SKM-1 (cell line): ENCODE data around the gene ZNF622.

Experiments used
- DNase-seq: peaks from one replicate; lab custom pipeline; 2025; ENCODE audit not compliant: unreplicated experiment; lab: John Stamatoyannopoulos, UW

The ZNF622 gene

GRCh38 chr5:16465544-16466432, at the start of gene ZNF622:
ZNF622 (minus strand) TSS chr5:16465800; CDS start chr5:16465665, 135 bp downstream.
- peak; percentile 80 for DNase-seq

DNA sequence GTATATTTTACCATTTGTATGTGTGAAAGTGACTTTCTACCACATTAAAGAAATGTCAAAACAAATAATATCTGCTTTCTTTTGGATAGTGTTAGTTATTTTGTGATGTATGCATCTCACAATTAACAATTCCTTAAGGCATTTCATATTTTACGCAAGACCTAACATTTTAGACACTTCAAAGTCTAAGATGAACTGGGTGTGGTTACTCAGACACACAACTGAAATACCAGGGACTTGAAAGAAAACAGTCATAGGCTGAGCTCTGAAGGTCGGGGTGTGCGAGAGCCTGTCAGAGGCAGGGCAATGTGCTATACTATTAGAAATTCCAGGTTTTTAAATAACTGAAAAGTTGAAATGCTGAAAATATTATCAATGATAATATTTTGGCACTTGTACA, 44.5 kb upstream of the ZNF622 start:
- DNase-seq: no peak

- peak; percentile 47 for DNase-seq
Measured at GRCh38 chr5:16508730-16509531, 43.3 kb upstream of the ZNF622 start.

DNA sequence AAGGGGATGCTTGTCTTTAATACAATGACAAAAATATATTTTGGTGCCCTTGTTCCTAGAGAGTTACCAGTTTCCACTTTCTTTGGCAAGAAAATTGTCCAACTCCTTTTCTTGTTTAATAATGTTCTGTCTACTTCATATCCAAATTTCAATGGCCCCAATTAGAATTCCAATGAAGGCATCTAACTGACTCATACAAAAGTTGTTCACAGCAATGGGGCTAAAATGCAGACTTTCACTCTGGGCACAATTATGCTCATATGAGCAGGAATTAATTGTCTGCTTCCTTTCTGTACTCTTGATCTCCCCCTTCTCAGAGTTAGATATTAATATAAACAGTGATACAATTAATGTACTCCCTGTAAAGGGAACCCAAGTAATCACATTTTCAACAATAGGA, 42.1 kb upstream of the ZNF622 start:
- no peak for DNase-seq

GRCh38 chr5:16505904-16506303, 40.3 kb upstream of the ZNF622 start:
- DNase-seq: no peak

- DNase-seq: no peak
Measured at GRCh38 chr5:16505140-16505891, 39.7 kb upstream of the ZNF622 start.

DNA sequence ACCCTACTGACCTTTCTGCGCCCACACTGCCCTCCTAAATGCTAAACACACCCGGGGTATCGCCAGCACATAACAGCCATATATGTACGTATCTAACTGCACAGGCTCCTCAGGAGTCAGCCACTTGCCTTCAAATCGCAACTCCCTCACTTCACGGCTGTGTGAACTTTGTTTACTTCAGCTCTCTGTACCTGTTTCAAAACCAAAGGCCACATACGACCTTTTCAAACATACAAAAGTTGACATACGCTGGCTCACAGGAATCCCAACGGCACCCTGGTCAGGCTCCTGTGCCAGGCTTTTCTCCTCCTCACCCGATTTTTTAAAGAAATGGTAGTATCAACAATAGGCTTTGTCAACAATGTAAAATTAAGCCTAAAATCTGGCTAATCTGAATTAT, 39.0 kb upstream of the ZNF622 start:
- DNase-seq: no peak

DNA sequence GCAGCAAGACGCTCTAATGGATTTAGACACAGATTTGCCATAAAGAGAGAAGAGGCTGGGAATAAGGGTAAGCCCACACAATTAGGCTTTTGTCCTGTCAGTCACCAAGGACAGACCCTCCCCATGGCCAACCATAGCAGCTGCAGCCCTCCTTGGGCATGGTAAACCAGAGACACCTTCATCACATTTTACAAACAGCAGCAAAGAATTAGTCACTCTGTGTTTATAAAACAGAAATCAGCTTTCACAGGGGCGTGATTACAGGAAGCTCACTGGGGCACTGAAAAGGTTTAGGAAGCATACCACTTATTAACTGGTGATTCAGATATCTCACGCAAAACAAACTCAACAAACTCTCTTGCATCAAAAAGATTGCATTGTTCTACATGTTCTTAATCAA, 37.3 kb upstream of the ZNF622 start:
- no peak for DNase-seq

- no peak for DNase-seq
Measured at GRCh38 chr5:16500024-16500423, 34.4 kb upstream of the ZNF622 start.

DNA sequence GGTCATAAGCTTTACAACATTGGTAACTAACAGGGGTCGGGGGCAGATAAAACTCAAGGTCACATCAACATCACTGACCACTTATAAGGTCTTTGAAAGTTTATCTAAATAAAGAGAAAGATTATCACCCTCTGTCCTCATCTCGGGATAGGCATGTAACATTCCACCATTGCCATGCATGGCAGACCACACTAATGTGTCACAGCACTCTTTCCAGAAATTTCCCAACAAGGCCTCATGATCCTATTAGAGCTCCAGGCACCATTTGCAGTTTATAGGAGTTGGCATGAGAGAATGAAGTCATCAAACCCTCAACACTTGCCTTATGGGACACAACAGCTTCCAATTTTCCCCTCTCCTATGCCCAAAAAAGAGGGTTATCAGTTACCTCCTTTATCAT, 31.9 kb upstream of the ZNF622 start:
- DNase-seq: no peak

DNA sequence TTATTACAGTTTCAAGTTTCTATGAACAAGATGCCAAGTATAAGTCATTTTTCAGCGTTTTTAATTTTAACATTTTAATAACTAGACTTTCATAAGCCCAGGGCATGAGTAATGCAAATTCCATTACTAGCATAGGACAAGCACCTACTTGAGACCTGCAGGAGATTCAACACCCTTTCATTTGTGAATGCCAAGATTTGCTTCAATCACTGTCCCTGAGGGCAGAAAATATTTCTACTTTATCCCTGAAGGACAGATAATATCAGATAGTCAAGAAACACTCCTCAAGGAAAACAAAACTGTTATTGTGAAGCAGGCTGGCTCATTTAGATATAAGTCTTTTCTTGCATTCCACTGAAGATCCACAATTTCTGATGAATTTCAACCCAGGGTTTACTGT, 27.7 kb upstream of the ZNF622 start:
- DNase-seq: no peak

GRCh38 chr5:16492398-16493140, 27.0 kb upstream of the ZNF622 start:
- no peak for DNase-seq

DNA sequence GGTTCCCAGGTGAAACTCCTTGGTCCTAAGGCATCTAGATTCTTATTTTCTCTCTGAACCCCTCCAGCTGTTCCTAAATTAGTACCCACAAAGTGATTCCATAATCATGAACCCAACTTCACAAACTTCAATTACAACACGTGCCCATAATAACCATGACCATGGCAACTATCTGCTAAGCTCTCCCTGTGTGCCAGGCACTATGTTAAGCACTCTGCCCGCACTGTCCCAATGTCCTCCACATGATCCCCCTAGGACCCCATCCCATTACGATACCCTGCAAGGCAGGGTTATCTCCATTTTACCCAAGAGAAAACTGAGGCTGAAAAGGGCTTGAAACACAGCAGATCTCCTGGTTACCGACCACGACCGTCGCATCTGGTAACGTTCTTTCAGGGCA, 25.3 kb upstream of the ZNF622 start:
- DNase-seq: no peak

GRCh38 chr5:16489322-16489791, 23.8 kb upstream of the ZNF622 start:
- DNase-seq: no peak

GRCh38 chr5:16487456-16487855, 21.9 kb upstream of the ZNF622 start:
- no peak for DNase-seq

DNA sequence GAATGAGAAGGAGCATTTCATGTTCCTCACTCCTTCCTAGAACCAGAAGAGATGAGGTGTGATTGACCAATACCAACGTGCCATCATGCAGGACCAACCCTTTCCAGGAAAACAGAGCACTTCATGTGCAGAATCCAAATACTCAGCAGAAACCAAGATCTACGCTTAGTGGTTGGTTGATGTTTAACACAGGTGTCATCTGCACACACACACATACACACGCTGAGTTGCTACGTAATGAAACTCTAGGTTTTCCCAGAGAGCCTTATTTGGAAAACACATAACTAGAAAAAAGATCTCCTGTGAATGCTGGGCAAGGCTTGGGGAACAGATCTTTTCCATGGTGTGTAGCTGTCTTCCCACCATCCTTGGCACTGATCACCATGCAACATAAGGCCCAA, 21.1 kb upstream of the ZNF622 start:
- DNase-seq: no peak

- DNase-seq: no peak
Measured at GRCh38 chr5:16485656-16486055, 20.1 kb upstream of the ZNF622 start.

- no peak for DNase-seq
Measured at GRCh38 chr5:16484081-16484480, 18.5 kb upstream of the ZNF622 start.

DNA sequence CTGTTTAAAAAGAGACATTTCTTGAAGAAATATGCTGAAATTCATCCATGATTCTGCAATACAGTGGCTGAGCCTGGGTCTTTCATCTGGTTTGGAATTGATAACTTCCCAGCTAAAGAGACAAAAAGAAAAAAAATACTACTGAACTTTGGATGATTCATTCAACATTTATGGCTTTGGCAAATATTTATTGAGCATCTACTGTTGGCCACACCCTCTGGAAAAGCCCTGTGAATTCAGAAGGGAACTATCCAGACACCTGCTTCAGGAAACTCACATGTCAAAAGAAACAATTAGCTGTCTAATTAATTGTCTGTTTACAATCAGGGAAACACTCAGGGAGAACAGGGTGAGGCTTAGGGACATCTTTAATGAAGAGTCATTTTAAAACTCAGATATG, 17.8 kb upstream of the ZNF622 start:
- no peak for DNase-seq

DNA sequence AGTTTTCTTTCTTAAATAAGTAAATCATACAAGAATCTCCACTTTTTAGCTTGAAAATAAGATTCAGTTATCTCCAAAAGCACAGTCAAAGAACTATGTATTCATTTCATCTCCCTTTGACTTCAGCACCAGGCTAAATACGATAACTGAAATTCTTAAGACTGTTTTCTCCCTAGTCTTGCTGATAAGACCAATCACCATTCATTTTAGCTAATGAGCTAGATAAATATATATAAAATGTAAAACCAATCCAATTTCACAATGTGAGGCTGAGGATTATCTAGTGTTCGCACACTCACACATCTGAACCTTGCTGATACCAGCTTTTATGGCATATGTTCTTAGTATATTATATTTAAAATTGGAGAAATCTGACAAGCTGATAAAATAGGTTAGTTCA, 17.3 kb upstream of the ZNF622 start:
- no peak for DNase-seq
